NCI-H128 (cell line): ENCODE data around the gene KIRREL1.

Experiments used
- DNase-seq: peaks from one replicate; lab custom pipeline; 2025; ENCODE audit not compliant: unreplicated experiment; lab: John Stamatoyannopoulos, UW

KIRREL1 gene

DNA sequence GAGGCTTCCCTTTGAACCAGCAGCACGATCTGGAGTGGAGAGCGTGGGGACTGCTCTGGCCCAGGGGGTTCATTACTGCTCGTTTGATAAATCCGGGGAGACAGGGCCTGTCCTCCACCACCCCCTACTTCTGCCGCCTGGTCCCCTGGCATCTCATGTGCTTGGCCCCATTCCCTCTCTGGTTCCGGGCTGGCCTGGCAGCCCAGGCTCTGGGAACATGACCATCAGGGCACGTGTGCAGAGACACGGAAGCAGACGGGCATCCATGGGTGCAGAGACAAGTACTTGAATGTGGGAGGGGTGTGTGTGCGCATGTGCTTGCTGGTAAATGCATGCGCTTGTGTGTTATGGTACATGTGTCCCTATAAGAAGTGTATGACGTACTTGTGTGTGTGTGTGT, 75.5 kb downstream of the KIRREL1 start:
- DNase-seq = no peak

DNA sequence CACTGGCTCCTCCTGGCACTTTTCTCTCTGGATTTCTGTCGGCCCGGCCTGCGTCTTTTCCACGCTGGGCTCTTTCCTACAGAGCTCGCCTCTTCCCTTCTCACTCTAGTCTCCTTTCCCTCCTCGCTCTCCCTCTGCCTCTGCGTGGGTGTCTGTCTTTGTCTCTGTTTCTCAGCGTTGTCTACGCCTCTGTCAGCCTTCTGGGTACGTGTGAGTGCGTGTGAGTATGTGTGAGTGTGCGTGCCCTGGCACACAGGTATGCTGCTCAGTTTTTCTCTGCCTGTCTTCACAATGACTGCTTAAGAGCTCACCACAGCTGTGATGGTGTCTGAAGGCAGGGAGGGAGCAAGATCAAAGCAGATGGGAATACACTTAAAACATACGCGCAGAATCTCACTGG, 77.7 kb downstream of the KIRREL1 start:
- DNase-seq = no peak

DNA sequence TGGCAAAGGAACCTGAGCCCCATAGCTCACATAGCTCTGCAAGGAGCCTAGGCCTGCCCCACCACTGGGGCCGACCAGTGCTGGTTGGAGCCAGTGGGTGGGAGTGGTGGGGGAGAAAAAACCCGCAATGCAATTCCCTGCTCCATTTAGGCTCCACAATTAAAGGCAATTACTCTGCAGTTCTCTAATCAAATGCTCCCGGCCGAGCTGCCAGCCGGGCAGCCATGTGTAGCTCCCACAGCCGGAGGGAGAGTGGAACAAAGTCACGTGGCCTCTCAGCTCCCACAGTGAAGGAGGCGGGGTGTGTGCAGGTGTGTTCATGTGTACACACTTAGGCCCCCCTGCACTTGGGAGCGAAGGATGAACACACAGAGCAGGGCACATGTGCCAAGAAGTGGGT, 81.6 kb downstream of the KIRREL1 start:
- no peak for DNase-seq

DNA sequence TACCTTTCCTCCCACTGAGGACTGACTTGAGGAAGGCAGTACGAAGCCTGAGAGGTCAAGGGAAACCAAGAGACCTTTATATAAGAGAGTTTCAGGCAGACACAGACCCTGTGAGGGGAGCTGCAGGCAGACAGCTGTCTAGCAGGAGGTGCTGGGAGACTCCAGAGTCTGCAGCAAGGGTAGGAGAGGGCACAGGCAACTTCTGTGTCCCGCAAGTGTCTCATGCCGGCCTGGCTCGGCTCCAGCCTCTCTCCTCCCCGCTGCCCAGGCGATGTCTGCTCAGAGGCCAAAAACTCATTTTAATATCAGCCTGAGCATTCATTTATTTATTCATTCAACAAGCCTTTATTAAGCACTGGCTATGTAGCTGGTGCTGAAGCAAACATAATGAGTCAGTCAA, 83.0 kb downstream of the KIRREL1 start:
- no peak for DNase-seq

DNA sequence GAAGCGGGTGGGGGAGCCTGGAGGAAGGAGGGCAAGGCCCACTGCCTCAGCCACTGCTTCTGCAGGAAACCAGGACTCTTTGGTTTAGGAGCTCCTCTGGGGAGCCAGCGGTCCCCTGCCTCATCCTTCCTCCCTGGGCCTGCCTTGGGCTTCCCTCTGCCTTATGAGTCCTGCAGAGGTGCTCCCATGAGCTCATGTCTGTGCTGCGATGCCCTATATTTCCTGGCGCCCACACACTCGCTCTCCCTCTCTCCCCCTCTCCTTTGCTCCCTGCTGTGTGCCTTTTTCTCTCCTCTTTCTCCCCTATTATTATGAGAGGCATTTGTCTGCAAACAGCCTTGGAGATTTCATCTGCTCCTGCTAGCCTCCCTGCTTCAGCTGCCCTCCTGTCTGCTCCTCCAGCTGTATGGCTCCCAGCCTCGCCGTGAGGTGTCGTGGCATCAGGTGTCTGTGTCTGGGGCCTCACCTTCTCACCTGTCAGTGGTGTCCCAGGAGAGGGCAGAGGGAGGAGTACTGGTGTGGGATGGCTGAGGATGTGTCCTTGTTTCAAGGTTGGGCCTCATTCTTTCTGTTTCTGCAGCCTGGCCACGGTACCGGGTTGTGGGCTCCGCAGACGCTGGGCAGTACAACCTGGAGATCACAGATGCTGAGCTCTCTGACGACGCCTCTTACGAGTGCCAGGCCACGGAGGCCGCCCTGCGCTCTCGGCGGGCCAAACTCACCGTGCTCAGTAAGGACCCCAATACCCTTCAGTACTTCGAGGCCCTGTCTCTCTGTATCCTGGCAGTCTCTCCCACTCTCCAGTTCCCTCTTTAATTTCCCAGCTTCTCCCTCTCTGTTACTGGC, 84.2 kb downstream of the KIRREL1 start:
- DNase-seq = no peak

DNA sequence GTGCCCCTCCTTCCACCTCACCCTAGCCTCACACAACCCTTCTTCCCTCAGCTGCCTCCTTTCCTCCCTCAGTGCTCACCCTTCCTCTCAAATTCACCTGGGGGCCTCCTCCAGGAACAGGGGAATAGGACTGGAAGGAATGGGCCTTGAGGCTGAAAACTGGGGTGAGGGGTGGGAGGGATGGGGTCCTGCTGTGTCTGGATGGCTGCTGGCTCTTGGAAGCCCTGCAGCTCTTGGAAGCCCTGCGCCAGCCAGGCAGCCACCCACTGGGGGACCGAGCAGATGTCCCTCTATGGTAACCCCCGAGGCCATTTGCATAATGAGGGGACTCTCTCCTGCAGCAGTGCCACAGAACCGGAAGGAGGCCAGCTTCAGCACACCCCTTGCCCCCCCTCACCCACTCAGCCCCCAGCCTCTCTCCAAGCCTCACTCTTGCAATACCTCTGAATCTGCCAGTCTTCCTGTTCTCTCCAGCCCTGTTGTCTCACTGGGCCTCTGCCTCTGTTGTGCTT, 85.2 kb downstream of the KIRREL1 start:
- no peak for DNase-seq

DNA sequence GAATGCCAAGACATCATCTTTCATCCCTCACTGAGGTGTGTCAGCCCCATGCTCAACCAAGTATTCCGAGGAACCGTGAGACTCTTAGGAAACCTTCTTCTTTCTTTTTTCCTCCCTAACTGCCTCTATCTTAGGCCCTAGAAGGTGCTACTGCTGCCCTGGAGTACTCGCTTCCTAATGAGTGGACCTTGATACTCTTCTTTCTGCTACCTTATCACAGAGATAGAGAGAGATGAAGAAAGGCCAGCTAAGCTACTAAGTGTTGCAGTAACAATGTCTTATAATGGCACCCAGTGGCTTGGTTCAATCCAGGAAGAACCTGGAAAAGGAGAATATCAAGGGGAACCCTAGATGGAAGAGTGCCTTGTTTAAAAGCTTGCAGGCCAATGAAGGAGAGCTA, 86.6 kb downstream of the KIRREL1 start:
- no peak for DNase-seq

DNA sequence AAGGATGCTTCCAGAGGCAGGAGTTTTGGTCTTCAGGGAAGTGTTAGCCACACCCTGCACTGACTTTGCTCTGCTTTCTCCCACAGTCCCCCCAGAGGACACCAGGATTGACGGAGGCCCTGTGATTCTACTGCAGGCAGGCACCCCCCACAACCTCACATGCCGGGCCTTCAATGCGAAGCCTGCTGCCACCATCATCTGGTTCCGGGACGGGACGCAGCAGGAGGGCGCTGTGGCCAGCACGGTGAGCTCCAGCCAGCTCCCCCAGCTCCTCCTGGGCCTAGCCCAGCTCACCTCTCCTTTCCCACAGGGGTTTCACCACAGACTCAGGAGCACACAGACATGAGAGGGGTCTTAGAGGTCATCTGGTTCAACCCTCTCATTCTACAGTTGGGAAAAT, 90.9 kb downstream of the KIRREL1 start:
- no peak for DNase-seq

DNA sequence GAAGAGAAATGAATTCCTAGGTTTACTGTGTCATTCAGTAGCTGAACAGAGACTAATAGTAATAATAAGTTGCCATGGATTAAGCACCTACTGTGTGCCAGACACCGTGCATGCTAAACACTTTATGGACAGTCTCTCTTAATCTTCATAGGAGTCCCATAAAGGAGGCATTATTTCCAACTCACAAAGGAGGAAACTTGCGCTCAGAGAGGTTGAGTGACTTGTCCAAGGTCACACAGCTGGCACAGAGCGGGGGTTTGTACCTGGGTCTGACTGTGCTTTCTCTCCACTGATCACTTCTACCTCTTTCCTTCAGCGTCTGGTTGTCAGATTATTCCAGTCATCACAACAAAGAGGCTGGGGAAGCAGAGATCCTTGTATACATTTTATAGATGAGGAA, 91.3 kb downstream of the KIRREL1 start:
- no peak for DNase-seq

DNA sequence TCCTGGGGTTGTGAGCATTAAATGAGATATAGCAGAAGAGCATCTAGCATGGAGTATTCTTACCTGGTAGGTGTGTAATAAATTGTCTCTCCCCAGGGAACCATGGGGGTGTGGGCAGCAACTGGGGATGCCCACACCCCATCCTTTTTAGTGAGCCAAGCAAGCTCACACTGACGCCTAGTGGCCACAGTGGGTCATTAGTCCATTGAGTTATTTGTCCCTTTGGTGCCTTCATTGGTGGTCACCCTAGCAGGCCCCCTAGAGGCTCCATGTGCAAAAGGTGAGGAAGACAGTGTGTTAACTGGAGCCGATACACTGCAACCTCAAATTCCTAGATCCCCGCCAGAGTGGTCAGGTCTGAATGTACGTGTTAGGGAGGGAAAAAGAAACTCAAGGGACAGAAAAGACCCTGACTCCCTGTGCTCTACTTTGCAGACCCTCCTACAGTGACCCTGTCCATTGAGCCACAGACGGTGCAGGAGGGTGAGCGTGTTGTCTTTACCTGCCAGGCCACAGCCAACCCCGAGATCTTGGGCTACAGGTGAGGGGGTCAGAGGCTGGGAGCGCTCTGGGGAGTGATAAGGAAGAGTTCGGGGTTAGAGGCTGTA, 94.0 kb downstream of the KIRREL1 start:
- DNase-seq = no peak

DNA sequence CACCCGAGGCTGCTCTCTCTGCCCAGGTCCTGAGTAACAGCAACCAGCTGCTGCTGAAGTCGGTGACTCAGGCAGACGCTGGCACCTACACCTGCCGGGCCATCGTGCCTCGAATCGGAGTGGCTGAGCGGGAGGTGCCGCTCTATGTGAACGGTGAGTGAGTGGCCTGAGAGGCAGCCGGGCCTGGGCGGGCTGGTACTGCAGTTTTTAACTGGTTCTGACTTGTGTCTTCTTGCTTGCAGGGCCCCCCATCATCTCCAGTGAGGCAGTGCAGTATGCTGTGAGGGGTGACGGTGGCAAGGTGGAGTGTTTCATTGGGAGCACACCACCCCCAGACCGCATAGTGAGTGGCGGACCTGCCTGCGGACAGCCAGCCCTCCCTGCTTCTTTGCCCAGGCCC, 96.0 kb downstream of the KIRREL1 start:
- DNase-seq = no peak

DNA sequence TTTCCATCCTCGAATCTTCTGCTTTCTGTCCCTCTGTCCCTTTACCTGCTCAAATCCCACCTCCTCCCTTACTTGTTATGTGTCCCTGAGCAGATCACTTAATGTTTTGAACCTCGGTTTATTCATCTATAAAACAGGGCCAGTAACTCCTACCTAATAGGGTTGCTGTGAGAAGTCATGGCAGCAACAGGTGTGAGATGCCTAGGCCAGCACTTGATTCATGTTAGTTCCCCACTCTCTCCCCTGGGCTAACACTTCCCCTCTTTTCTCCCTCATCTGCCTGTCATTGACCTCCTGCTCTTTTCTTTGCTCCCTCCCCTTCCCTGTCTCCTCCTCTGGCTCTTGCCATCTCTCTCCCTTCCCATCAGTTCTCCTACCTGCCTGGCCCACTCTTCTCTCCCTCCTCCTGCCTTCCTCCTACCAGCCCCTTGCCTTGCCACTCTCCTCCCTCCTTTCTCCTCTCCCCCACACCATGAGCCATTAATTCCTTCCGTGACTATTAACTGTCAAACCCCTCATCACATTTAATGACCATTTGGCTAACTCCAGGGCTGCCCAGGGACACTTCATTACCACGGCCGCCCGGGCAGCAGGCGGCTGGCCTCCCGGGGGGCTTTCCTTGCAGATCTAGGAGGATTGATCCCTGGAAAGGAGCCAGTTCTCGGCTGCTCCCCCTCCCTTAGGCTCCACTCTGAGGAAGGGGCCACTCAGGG, 96.6 kb downstream of the KIRREL1 start:
- DNase-seq = no peak

DNA sequence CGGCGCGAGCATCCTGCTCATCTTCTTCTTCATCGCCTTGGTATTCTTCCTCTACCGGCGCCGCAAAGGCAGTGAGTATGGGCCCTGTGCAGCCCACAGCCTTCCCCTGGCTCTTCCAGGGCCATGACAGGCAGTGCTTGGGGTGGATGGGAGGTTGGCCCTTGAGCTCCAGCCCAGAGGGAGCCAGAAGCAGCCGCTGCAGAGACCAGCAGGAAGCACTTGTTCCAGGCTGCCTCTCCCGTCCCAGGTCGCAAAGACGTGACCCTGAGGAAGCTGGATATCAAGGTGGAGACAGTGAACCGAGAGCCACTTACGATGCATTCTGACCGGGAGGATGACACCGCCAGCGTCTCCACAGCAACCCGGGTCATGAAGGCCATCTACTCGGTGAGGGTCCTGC, 99.9 kb downstream of the KIRREL1 start:
- DNase-seq = no peak

DNA sequence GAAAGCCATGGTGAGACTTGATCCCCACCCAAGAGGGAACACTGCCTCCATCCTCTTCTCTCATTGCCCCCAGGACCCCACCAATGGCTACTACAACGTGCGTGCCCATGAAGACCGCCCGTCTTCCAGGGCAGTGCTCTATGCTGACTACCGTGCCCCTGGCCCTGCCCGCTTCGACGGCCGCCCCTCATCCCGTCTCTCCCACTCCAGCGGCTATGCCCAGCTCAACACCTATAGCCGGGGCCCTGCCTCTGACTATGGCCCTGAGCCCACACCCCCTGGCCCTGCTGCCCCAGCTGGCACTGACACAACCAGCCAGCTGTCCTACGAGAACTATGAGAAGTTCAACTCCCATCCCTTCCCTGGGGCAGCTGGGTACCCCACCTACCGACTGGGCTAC, 101.1 kb downstream of the KIRREL1 start:
- no peak for DNase-seq

DNA sequence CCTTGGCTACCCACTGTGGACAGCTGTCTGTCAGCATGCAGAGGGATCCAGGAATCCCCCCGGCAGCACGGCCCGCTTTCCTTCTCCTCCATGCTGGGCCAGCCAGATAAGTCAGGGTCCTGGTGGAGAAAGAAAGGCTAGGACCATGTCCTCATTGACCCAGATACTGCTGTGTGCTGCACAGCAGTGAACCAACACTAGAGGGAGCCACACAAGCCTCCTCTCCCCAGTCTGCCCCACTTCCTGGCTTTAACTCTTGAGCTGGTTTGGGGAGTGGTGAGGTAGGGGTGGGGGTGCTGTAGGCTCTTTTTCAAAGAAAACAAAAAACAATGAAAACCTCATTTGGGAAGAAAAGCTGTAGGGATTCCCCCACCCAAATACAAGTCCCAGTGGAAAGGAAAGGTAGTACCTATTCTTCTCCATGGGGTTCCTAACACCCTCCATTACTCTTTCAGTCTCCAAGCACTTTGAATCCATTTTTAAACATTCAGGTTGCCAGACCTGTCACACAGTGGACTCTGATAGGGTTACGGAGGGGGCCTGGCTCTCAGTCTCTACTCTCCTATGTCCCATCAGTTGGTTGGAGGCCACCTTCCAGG, 102.4 kb downstream of the KIRREL1 start:
- no peak for DNase-seq

DNA sequence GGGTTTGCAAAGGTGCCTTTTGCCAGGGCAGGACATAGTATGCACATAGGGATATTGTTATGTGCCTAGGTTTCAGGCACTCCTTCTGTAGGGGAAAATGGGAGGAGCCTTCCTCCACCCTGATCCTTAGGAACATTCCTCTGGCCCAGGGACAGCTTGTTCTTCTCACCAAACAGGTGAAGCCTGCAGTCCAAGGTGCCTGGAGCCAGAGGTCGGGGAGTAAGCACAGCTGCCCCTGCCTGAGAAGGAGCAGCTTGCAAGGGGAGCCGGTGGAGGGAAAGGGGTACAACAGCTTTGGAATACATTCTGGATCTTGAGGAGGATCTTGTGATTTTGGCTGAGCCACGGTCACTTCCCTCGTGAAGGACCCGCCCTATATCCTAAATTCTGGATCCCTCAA, 104.8 kb downstream of the KIRREL1 start:
- no peak for DNase-seq

DNA sequence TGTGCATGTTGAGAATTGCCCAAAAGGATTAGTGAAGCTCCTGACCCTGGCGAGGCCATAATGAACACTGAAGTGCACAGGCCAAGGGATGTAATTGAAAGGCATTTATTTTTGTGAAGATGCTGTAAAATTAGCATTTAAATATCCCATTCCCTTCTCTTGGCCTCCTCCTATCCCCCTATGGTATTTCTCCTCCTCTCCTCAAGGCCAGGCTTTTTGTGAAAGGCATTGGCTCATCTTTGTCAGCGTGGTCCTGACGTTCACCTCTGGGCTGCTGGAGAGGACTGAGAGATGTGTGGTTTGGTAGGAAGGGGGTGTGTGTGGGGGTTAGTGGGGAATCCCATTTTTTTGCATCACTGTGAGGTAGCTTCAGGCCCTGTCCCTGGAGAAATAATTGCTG, 105.7 kb downstream of the KIRREL1 start:
- no peak for DNase-seq

DNA sequence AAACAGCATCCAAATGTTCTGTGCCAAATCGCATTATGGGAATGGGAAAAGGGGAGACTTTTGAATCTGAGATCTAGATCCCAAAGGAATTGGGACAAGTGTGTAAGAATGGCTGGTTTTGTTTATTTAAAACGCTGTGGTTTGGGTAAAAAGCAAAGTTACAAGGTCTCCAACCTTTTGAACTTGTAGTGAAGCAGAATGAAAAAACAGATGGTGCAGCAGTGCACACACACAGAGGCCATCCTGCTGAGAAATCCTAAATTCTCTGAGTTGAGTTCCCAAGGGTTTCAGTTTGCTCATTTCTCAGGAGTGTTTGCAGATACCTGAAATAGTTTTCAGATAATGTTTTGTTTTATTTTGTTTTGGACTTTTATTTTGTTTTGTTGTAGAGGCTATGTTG, 107.1 kb downstream of the KIRREL1 start:
- no peak for DNase-seq

DNA sequence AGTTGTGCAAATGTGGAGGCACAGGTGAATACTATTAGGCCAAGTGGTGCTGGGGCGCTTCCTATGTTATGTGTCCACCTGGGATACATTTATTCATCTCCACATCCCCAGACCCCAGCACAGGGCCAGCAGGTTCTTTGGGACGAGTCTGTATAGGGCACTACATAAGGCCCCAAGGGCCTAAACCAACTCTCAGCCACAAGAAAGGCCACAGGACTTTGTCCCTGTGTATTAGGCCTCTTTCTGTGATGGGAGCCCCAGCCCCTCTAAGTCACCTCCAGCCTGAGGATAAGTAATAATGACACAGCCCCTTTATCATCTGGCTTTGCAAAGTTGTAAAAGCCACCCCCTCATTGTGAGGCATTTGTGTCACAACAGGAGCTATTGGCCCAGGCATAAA, 108.0 kb downstream of the KIRREL1 start:
- no peak for DNase-seq

DNA sequence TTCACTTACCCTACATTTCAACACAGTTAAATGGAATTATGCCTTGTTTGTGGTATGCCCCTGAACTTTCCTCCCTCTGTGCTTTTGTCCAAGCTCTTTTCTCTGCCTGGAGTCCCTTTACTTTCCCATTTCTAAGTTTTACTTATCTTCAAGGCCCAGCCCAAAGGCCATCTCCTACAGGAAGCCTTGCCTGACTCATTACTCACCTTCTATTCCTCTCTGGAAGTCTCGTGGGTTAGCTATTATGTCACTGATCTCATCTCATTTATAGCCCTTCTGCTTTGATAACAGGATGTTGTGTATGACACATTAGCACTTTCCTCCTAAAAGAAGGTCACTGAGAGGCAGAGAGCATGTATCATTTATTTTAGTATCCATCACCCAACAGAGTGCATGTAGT, 108.5 kb downstream of the KIRREL1 start:
- no peak for DNase-seq

DNA sequence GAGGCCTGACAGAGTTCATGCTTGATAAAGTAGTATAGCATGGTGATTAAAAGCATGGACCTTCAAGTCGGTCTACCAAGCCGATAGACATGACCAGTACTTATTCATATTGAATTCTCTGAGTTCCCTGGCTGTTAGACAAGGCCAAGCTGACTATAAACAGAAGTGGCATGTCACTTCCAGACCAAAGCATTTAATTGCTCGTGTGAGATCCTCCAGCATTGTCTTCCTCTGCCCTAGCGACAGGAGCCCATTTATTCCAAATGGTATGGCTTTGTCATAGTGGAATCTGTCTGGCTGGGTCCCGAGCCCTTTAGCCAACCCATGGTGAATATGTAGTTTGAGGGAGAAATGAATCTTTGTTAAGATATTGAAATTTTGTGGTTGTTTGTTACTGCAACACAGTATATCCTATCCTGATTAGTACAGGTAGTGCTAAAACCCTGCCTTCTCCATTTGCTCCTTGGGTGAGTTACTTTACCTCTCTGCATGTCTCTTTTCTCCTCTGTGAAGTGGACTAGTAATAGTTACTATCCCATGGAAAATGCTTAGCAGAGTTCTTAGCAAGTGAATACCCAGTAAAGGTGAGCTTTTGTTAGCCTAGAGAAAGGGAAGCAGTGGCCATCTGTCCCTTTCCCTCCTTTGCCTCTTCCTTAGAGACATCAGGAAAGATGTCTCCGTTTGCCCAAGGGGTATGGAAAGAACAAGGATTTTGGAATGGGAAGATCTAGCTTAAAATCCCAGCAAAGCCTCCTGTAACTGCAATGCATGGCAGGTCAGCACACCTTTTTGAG, 109.6 kb downstream of the KIRREL1 start:
- no peak for DNase-seq
